Pancreas (tissue), 10 donors: ENCODE data around the gene PRDM16. TPM values are rescaled to one million over a fixed set of nuclear protein-coding genes. Genes with fewer than 3 reads are reported as not detected.

Source experiments
- ATAC-seq, 4 donors: fragments of 200-7000 bp; cut with Tn5 transposase; one replicate each; pipeline versions ENCODE4 v1.8.0 to v1.9.1; 2020; ENCODE audit warnings: mild to moderate bottlenecking in 4 of 4, moderate library complexity in 4 of 4
- DNase-seq, 6 donors: peaks; one replicate each; pipeline ENCODE4 v3.0.0-alpha.2; 2020
- FAIRE-seq: peaks from 2 replicates; lab custom pipeline; 2012; peaks lifted over from hg19 to GRCh38; lab: Jason Lieb, UNC
- H3K27ac ChIP-seq, 4 donors: fragments of 200-600 bp; sonication (generic); 1 replicate in 3 of 4; 2 replicates in 1 of 4; pipeline versions ENCODE4 v1.5.0 to v1.8.0; 2020
- H3K27me3 ChIP-seq, 4 donors: fragments of 200-600 bp; one replicate each; pipeline ENCODE4 v1.8.0; 2021
- H3K36me3 ChIP-seq, 3 donors: fragments of 200-600 bp; sonication (generic) in 1 of 3; one replicate each; pipeline versions ENCODE4 v1.5.0 to v1.8.0; 2020 to 2021
- H3K4me1 ChIP-seq, 3 donors: fragments of 200-600 bp; one replicate each; pipeline ENCODE4 v1.8.0; 2021
- H3K4me3 ChIP-seq, 4 donors: fragments of 200-600 bp; sonication (generic) in 2 of 4; one replicate each; pipeline versions ENCODE4 v1.5.0 to v1.8.0; 2020 to 2021
- H3K9me3 ChIP-seq, 4 donors: fragments of 200-600 bp; one replicate each; pipeline ENCODE4 v1.8.0; 2021
- WGBS, 2 donors: extraction: QIAGEN DNeasy Blood & Tissue Kit; methylation state at CpG; one replicate each; pipeline ENCODE4 v1.1.7; 2013; 5-methylcytosine and 5-hydroxymethylcytosine counted together
- intact Hi-C, 3 donors: fragments of 100-400 bp; cut with DNase I; formaldehyde crosslinking; loops; one replicate each; pipeline versions ENCODE4 v1.11.1 to v1.14.2; 2022
- polyA plus RNA-seq, 2 donors: library from polyadenylated mRNA; stranded (reverse); fragments of 200-250 nt; gene quantifications; one replicate each; pipeline ENCODE4 v1.2.3, GENCODE V29; 2013
- total RNA-seq, 6 donors: library from RNA; stranded (reverse); fragmentation: NEBNext Ultra II Directional in 4 of 6; extraction: Animal tissue kit (Norgen Biotek cat#: 25700) in 4 of 6; gene quantifications; one replicate each; pipeline versions ENCODE4 v1.2.1 to v1.2.4, GENCODE V29; 2021 to 2023
- TF ChIP-seq, protein P1 (sequence below), 4 donors: fragments of 200-600 bp; sonication (generic) in 3 of 4; IDR thresholded peaks; one replicate each; pipeline versions ENCODE4 v1.5.0 to v1.8.0; 2021; ENCODE audit warnings: antibody characterized with exemption in 4 of 4
- donor health status: healthy with polysubstance abuse.
- donor health status: DM: no; HTN: no; CAD: no; lungs with moderate emphysema.
- donor health status: DM: no; HTN: no; CAD: no.
- donor health status: control.
- donor health status: control.
- donor health status: Bipolar disorder and iron deficiency.
- donor health status: DM: yes; HTN: yes; CAD: no.
- donor health status: DM: no; HTN: no; CAD: no.
- donor health status: DM: no; HTN: no; CAD: no.
- donor health status: DM: yes; HTN: yes; CAD: no.

PRDM16 gene
- total and polyA plus RNA-seq, 8 donors, result 6.6 to 19.2 (median 14.9) TPM

DNA sequence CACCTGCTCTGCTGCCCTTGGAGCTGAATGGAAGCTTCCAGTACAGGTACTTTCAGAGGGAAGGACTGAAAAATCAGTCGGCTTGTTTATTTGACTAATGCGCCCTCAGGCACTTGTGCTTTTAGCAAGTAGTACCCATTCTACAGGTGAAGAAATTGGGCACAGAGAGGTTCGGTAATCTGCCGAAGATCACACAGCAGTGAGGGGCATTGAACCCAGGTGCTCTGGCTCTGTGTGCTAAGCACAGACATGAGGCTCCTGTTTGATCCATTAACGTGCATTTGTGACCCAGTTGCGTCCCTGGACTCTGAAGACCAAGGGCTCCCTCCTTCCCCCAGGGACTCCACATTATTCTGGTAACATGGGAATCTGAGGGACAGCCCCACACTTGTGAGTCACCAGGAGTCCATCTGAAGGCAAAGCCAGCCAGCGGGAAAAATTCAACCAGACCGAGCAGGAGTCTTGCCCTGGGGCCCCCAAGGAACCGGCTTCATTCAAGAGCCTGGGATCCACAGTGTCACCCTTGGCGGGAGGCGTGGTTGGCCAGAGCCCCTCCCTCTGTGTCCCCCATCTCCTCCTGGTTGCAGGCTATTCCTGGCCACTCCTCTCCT is 193.1 kb downstream of the PRDM16 start:
- H3K4me1 ChIP-seq, result no peaks in the 10 kb centered on the region
- WGBS, 2 donors, result 78 to 85% methylated on average over 11 of the region's 11 CpGs
- no peak overlapping the region for H3K27ac ChIP-seq
- FAIRE-seq, result no peak
- no peak overlapping the region for H3K4me3 ChIP-seq
- H3K9me3 ChIP-seq, result no peaks in the 10 kb centered on the region
- intact Hi-C loops, result no loop called here
- TF ChIP-seq, protein P1, sequence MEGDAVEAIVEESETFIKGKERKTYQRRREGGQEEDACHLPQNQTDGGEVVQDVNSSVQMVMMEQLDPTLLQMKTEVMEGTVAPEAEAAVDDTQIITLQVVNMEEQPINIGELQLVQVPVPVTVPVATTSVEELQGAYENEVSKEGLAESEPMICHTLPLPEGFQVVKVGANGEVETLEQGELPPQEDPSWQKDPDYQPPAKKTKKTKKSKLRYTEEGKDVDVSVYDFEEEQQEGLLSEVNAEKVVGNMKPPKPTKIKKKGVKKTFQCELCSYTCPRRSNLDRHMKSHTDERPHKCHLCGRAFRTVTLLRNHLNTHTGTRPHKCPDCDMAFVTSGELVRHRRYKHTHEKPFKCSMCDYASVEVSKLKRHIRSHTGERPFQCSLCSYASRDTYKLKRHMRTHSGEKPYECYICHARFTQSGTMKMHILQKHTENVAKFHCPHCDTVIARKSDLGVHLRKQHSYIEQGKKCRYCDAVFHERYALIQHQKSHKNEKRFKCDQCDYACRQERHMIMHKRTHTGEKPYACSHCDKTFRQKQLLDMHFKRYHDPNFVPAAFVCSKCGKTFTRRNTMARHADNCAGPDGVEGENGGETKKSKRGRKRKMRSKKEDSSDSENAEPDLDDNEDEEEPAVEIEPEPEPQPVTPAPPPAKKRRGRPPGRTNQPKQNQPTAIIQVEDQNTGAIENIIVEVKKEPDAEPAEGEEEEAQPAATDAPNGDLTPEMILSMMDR (IDR thresholded peaks at IDR 0.05), result no peak
- H3K27me3 ChIP-seq, result no peaks in the 10 kb centered on the region
- no peaks in the 10 kb centered on the region for H3K36me3 ChIP-seq
- ATAC-seq, result no peak
- DNase-seq, result peak in 2 of 6 donors; percentile 8 to 21

DNA sequence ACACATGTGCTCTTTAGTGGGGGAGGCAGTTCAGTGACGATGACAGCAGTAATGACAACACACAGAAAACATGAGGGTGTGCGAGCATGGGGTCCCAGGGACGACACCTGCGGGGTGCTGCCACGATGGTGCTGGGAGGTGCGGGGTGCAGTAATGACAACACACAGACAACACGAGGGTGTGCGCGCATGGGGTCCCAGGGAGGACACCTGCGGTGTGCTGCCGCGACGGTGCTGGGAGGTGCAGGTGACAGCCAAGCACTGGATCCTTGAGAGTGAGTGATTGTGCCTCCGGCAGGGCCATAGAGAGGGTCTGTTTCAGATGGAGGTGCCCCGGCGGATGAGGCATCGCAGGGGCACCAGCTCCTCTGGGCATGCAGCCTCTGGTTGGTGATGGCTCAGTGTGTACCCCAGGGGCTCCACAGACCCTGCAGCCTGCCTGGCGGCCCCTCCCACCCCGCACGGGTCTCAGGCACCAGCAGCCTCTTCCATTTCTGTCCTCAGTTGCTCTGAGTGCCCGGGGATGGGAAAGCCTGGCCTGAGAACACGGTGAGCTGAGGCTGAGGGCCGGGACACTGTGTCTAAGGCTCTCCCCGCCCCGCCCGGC is 193.8 kb downstream of the PRDM16 start:
- 85 to 93% methylated on average over 23 to 26 of the region's 26 CpGs for WGBS, 2 donors
- Histone ChIP-seq H3K4me3 (no peak overlapping the region), H3K27me3 (no peaks in the 10 kb centered on the region), H3K36me3 (no peaks in the 10 kb centered on the region), H3K4me1 (no peaks in the 10 kb centered on the region), H3K9me3 (no peaks in the 10 kb centered on the region), H3K27ac (no peak overlapping the region)
- no peak for FAIRE-seq
- intact Hi-C loops, result no loop called here
- peak in 2 of 6 donors; percentile 12 to 33 for DNase-seq
- TF ChIP-seq, protein P1 (IDR thresholded peaks at IDR 0.05), result no peak
- ATAC-seq, result no peak

DNA sequence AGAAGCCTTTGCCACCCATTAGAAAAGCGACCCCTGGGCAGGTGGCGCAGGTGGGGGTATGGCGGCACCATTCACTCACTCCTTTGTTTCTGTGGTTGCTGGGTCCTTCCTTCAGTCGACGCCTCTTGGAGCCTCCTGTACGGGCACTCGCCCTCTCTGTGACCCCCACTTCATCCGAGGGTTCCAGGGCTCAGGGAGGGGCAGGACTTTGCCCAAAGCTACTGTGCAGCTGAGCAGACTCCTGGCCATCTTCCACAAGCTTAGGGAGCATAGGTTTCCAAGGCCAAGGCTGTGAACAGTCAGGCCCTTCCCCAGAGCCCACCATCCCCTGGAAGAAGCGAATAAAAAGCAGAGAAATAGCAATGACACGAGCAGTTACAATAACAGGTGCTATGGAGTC is 194.8 kb downstream of the PRDM16 start:
- Histone ChIP-seq H3K27ac (no peak overlapping the region), H3K27me3 (no peaks in the 10 kb centered on the region), H3K4me1 (no peaks in the 10 kb centered on the region), H3K9me3 (no peaks in the 10 kb centered on the region), H3K4me3 (no peak overlapping the region), H3K36me3 (no peaks in the 10 kb centered on the region)
- DNase-seq, result peak in 1 of 6 donors; percentile 2
- TF ChIP-seq, protein P1 (IDR thresholded peaks at IDR 0.05), result no peak
- ATAC-seq, result no peak
- 83 to 87% methylated on average over 10 of the region's 10 CpGs for WGBS, 2 donors
- intact Hi-C loops, result no loop called here
- FAIRE-seq, result no peak

- TF ChIP-seq, protein P1 (IDR thresholded peaks at IDR 0.05), result no peak
- intact Hi-C loops, result no loop called here
- Histone ChIP-seq H3K27ac (no peak overlapping the region), H3K36me3 (no peaks in the 10 kb centered on the region), H3K9me3 (no peaks in the 10 kb centered on the region), H3K4me3 (no peak overlapping the region), H3K4me1 (no peaks in the 10 kb centered on the region), H3K27me3 (no peaks in the 10 kb centered on the region)
- ATAC-seq (no peak), FAIRE-seq (no peak), DNase-seq (peak in 2 of 6 donors; percentile 31 to 69)
- WGBS, 2 donors, result 76 to 82% methylated on average over 10 of the region's 10 CpGs
Measured at GRCh38 chr1:3264456-3264855, 195.5 kb downstream of the PRDM16 start.
